GM23338 (cell line): ENCODE measurements around the gene FAT1.

Source experiments
- CREB1 ChIP-seq: fragments of 250-450 bp; sonication (Bioruptor Pico); IDR thresholded peaks from 2 replicates; pipeline ENCODE4 v1.5.0; 2020; ENCODE audit warnings: low read depth, mild to moderate bottlenecking, moderate library complexity
- CTCF ChIP-seq, 2 experiments: fragments of 200-600 bp in 1 of 2; sonication (generic) in 1 of 2; conservative IDR thresholded peaks; 2 replicates each; pipeline versions ENCODE4 v1.5.1 to v1.6.1; 2016 to 2017; ENCODE audit warnings: antibody characterized with exemption in 2 of 2, low read depth in 2 of 2, mild to moderate bottlenecking in 2 of 2, moderate library complexity in 1 of 2
- ETS1 ChIP-seq: IDR thresholded peaks from 2 replicates; pipeline ENCODE4 v1.6.1; 2016; ENCODE audit warnings: antibody characterized with exemption
- EZH2 ChIP-seq: fragments of 200-600 bp; sonication (generic); IDR thresholded peaks from one replicate; pipeline ENCODE4 v1.8.0; 2017; ENCODE audit warnings: antibody characterized with exemption, mild to moderate bottlenecking, low read depth; ENCODE audit not compliant: unreplicated experiment
- EZH2phosphoT487 ChIP-seq: fragments of 200-600 bp; sonication (generic); IDR thresholded peaks from one replicate; pipeline ENCODE4 v1.8.1; 2018; ENCODE audit warnings: antibody characterized with exemption; ENCODE audit not compliant: unreplicated experiment
- JUNB ChIP-seq: IDR thresholded peaks from one replicate; pipeline ENCODE4 v1.6.1; 2016; ENCODE audit warnings: antibody characterized with exemption; ENCODE audit not compliant: unreplicated experiment
- POLR2AphosphoS5 ChIP-seq: IDR thresholded peaks from 2 replicates; pipeline ENCODE4 v1.6.1; 2016; ENCODE audit warnings: antibody characterized with exemption, low read depth
- REST ChIP-seq: IDR thresholded peaks from one replicate; pipeline ENCODE4 v1.6.1; 2018; ENCODE audit warnings: antibody characterized with exemption; ENCODE audit not compliant: unreplicated experiment
- STAT1 ChIP-seq: IDR thresholded peaks from one replicate; pipeline ENCODE4 v1.6.1; 2016; ENCODE audit warnings: antibody characterized with exemption; ENCODE audit not compliant: unreplicated experiment
- ZNF114 ChIP-seq: fragments of 250-450 bp; sonication (Bioruptor Pico); IDR thresholded peaks from 2 replicates; pipeline ENCODE4 v1.5.0; 2020; ENCODE audit warnings: mild to moderate bottlenecking, moderate library complexity
- ZNF331 ChIP-seq: fragments of 250-450 bp; sonication (Bioruptor Pico); IDR thresholded peaks from 2 replicates; pipeline ENCODE4 v1.5.0; 2020; ENCODE audit warnings: low read depth, mild to moderate bottlenecking, moderate library complexity

- TF ChIP-seq CTCF (conservative IDR thresholded peaks at IDR 0.05; ENCODE audit: low read depth in 2 of 2) (no peak), EZH2 (no peak), POLR2AphosphoS5 (no peak), ETS1 (no peak), REST (no peak), EZH2phosphoT487 (no peak), ZNF331 (CRISPR knock-in tag) (no peak), ZNF114 (no peak), JUNB (no peak), CREB1 (CRISPR knock-in tag) (no peak), STAT1 (no peak)
Observed at GRCh38 chr4:186759990-186760389, 36.3 kb upstream of the FAT1 start.
